Endothelial cell (in vitro differentiated cells): Measurements from ENCODE around the gene AKR1A1. TPM values are rescaled to one million over a fixed set of nuclear protein-coding genes. Genes with fewer than 3 reads are reported as not detected.

Experiments
- DNase-seq: peaks from one replicate; pipeline ENCODE4 v3.0.0; 2021; ENCODE audit warnings: low spot score
- H3K27ac Mint-ChIP-seq: one replicate; pipeline ENCODE4 v1.8.0; 2021; ENCODE audit warnings: mixed read lengths, inconsistent platforms; ENCODE audit not compliant: unreplicated experiment
- H3K27me3 Mint-ChIP-seq: one replicate; pipeline ENCODE4 v1.8.0; 2021; ENCODE audit warnings: mild to moderate bottlenecking, moderate library complexity, mixed read lengths, inconsistent platforms; ENCODE audit not compliant: unreplicated experiment
- H3K36me3 Mint-ChIP-seq: one replicate; pipeline ENCODE4 v1.8.0; 2021; ENCODE audit warnings: mild to moderate bottlenecking, low read depth, mixed read lengths, inconsistent platforms; ENCODE audit not compliant: unreplicated experiment
- H3K4me1 Mint-ChIP-seq: one replicate; pipeline ENCODE4 v1.8.0; 2021; ENCODE audit warnings: mild to moderate bottlenecking, mixed read lengths, inconsistent platforms; ENCODE audit not compliant: unreplicated experiment
- H3K4me3 Mint-ChIP-seq: one replicate; pipeline ENCODE4 v1.8.0; 2021; ENCODE audit warnings: mild to moderate bottlenecking, mixed read lengths, inconsistent platforms; ENCODE audit not compliant: unreplicated experiment
- H3K9me3 Mint-ChIP-seq: one replicate; pipeline ENCODE4 v1.8.0; 2021; ENCODE audit warnings: mixed read lengths, inconsistent platforms; ENCODE audit not compliant: unreplicated experiment
- total RNA-seq: library from RNA; stranded (reverse); fragmentation: NEBNext Ultra II Directional; extraction: Animal tissue kit (Norgen Biotek cat#: 25700); gene quantifications from one replicate; pipeline ENCODE4 v1.2.1, GENCODE V29; 2021; ENCODE audit not compliant: unreplicated experiment
- TF ChIP-seq, protein P1 (sequence below): fragments of 200-600 bp; sonication (generic); IDR thresholded peaks from one replicate; pipeline ENCODE4 v1.5.0; 2021; ENCODE audit warnings: antibody characterized with exemption; ENCODE audit not compliant: unreplicated experiment

The AKR1A1 gene
- total RNA-seq, 1 donor from 2014 or later, result 125 TPM

DNA sequence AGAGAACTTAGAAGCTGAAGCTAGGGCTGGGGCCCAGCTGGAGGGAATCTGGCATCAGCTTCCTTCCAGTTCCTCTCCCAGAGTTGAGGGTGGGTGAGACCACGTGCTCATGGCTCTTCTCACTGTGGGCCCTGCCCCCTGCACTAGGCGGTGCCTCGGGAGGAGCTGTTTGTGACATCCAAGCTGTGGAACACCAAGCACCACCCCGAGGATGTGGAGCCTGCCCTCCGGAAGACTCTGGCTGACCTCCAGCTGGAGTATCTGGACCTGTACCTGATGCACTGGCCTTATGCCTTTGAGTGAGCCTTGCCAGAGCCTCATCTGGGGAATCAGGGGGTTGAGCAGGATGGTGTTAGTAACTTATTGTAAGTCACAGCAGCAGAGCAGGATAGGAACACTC is 16.1 kb downstream of the AKR1A1 start:
- peaks cover 39% of the 10 kb centered on the region for H3K36me3 Mint-ChIP-seq
- DNase-seq, result no peak
- no peak overlapping the region for H3K27ac Mint-ChIP-seq
- H3K4me1 Mint-ChIP-seq, result no peaks in the 10 kb centered on the region
- H3K4me3 Mint-ChIP-seq, result no peak overlapping the region
- peaks cover 8% of the 10 kb centered on the region for H3K27me3 Mint-ChIP-seq
- TF ChIP-seq, protein P1, sequence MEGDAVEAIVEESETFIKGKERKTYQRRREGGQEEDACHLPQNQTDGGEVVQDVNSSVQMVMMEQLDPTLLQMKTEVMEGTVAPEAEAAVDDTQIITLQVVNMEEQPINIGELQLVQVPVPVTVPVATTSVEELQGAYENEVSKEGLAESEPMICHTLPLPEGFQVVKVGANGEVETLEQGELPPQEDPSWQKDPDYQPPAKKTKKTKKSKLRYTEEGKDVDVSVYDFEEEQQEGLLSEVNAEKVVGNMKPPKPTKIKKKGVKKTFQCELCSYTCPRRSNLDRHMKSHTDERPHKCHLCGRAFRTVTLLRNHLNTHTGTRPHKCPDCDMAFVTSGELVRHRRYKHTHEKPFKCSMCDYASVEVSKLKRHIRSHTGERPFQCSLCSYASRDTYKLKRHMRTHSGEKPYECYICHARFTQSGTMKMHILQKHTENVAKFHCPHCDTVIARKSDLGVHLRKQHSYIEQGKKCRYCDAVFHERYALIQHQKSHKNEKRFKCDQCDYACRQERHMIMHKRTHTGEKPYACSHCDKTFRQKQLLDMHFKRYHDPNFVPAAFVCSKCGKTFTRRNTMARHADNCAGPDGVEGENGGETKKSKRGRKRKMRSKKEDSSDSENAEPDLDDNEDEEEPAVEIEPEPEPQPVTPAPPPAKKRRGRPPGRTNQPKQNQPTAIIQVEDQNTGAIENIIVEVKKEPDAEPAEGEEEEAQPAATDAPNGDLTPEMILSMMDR, result no peak
- H3K9me3 Mint-ChIP-seq, result no peaks in the 10 kb centered on the region

DNA sequence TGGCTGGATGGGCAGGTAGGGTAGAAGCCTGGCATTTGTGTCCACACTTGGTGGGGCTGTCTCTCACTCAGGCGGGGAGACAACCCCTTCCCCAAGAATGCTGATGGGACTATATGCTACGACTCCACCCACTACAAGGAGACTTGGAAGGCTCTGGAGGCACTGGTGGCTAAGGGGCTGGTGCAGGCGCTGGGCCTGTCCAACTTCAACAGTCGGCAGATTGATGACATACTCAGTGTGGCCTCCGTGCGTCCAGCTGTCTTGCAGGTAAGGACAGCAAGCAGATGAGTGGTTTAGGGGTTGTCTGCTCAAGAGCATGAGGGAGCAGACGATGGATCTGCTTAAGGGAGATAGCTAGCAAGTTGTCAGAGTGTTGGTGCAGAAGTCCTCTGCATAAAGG is 17.3 kb downstream of the AKR1A1 start:
- Mint-ChIP-seq H3K27me3 (peaks cover 8% of the 10 kb centered on the region), H3K36me3 (peaks cover 35% of the 10 kb centered on the region), H3K27ac (no peak overlapping the region)

DNA sequence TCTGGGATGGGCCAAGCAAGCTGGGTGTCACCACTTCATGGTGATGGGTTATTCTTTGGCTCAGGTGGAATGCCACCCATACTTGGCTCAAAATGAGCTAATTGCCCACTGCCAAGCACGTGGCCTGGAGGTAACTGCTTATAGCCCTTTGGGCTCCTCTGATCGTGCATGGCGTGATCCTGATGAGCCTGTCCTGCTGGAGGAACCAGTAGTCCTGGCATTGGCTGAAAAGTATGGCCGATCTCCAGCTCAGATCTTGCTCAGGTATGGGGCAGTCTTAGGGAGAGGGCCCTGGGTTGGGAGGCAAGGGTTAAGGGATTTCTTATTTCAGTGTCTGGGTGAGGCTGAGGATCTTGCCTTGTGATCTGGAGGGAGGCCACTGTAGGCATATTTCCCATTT is 17.8 kb downstream of the AKR1A1 start:
- Mint-ChIP-seq H3K36me3 (peaks cover 35% of the 10 kb centered on the region), H3K27me3 (peaks cover 8% of the 10 kb centered on the region), H3K4me3 (peak overlapping the region; percentile 45), H3K9me3 (no peaks in the 10 kb centered on the region), H3K4me1 (peaks cover 13% of the 10 kb centered on the region), H3K27ac (no peak overlapping the region)
- TF ChIP-seq, protein P1, result no peak
- DNase-seq, result no peak

More for the DNA sequence above, 17.3 kb downstream of the AKR1A1 start:
- peak overlapping the region; percentile 45 for H3K4me3 Mint-ChIP-seq
- DNase-seq, result no peak
- TF ChIP-seq, protein P1, result no peak
- peaks cover 8% of the 10 kb centered on the region for H3K4me1 Mint-ChIP-seq
- no peaks in the 10 kb centered on the region for H3K9me3 Mint-ChIP-seq

DNA sequence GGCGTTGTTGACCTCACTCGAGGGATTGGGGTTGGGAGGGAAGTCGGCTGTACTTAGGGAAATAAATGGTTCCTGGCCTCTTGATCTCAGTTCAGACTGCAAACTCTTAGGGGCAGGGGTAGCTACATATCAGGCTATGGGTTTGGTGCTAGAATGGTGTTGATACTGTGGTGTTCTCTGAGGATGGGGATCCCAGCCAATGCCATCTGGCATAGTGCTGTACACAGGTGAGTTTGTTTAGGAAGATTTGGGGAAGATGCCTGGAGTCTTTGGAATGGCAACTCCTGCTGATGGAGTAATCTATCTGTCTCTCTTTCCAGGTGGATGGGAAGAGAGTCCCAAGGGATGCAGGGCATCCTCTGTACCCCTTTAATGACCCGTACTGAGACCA is 18.9 kb downstream of the AKR1A1 start:
- peaks cover 8% of the 10 kb centered on the region for H3K27me3 Mint-ChIP-seq
- H3K27ac Mint-ChIP-seq, result no peak overlapping the region
- H3K4me1 Mint-ChIP-seq, result peaks cover 15% of the 10 kb centered on the region
- TF ChIP-seq, protein P1, result no peak
- no peak overlapping the region for H3K4me3 Mint-ChIP-seq
- DNase-seq, result no peak
- no peaks in the 10 kb centered on the region for H3K9me3 Mint-ChIP-seq
- peaks cover 32% of the 10 kb centered on the region for H3K36me3 Mint-ChIP-seq

DNA sequence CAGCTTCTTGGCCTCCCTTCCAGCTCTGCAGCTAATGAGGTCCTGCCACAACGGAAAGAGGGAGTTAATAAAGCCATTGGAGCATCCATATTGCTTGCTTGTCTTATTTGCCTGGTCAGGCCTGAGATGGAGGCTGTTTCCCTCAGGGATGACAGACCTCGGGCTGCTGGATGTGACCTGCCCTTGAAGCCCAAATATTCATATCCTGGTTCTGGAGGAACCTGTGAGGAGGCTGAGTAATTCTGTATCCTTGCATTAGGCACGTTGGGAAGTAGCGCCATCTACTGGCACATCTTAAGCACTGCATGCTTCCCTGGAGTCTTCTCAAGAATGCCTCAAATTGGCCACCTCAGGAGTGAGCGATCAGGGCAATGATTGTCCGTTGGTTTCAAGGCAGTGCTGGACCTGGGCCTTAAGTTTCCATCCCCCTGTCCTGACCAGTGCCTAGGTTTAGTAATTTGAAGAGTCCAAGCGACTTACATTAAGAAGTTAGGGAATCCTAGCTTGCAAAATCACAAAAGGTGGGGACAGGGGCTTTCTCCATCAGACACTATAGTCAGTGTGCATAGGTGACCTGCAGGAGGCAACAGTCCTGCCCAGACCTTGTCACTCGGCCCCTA is 19.4 kb downstream of the AKR1A1 start:
- H3K4me1 Mint-ChIP-seq, result peaks cover 15% of the 10 kb centered on the region
- peaks cover 8% of the 10 kb centered on the region for H3K27me3 Mint-ChIP-seq
- TF ChIP-seq, protein P1, result peak; percentile 94
- H3K4me3 Mint-ChIP-seq, result no peak overlapping the region
- H3K36me3 Mint-ChIP-seq, result peaks cover 32% of the 10 kb centered on the region
- DNase-seq, result peak; percentile 71
- H3K27ac Mint-ChIP-seq, result no peak overlapping the region
- H3K9me3 Mint-ChIP-seq, result no peaks in the 10 kb centered on the region
